Large intestine (tissue), 3 donors: ENCODE measurements around the gene GNAZ. TPM values are rescaled to one million over a fixed set of nuclear protein-coding genes. Genes with fewer than 3 reads are reported as not detected.

Source experiments
- DNase-seq, 2 donors: peaks; one replicate each; pipeline versions ENCODE4 v3.0.0 to v3.0.0-alpha.2; 2013
- H3K27ac ChIP-seq: one replicate; pipeline ENCODE4 v1.5.1; 2013; ENCODE audit warnings: low read length
- H3K27me3 ChIP-seq: 2 replicates; pipeline ENCODE4 v1.6.1; 2013; ENCODE audit warnings: low read length; ENCODE audit not compliant: control insufficient read depth, insufficient read depth
- H3K36me3 ChIP-seq: 2 replicates; pipeline ENCODE4 v1.6.1; 2013; ENCODE audit warnings: low read length; ENCODE audit not compliant: control insufficient read depth, insufficient read depth
- H3K4me1 ChIP-seq: one replicate; pipeline ENCODE4 v1.6.1; 2013; ENCODE audit warnings: low read length; ENCODE audit not compliant: control insufficient read depth, insufficient read depth
- H3K4me3 ChIP-seq: one replicate; pipeline ENCODE4 v1.5.1; 2013; ENCODE audit warnings: low read length
- H3K9me3 ChIP-seq: one replicate; pipeline ENCODE4 v1.6.1; 2013; ENCODE audit warnings: mild to moderate bottlenecking, low read depth, low read length, moderate library complexity; ENCODE audit not compliant: control insufficient read depth
- WGBS: methylation state at CpG from one replicate; pipeline ENCODE4 v1.1.5; 2013; ENCODE audit warnings: low lambda C conversion rate; ENCODE audit not compliant: insufficient coverage; 5-methylcytosine and 5-hydroxymethylcytosine counted together
- polyA plus RNA-seq: library from polyadenylated mRNA; unstranded; fragments of 120-200 nt; gene quantifications from one replicate; pipeline ENCODE4 v1.2.1, GENCODE V29; 2013

The GNAZ gene
- polyA plus RNA-seq, 1 donor = 4.6 TPM

- Histone ChIP-seq H3K27me3 (no peaks in the 10 kb centered on the region), H3K4me3 (no peak overlapping the region), H3K9me3 (no peaks in the 10 kb centered on the region), H3K36me3 (no peaks in the 10 kb centered on the region), H3K27ac (no peak overlapping the region), H3K4me1 (no peaks in the 10 kb centered on the region)
- no CpG with 5 or more reads among the region's 26 CpGs for WGBS
- DNase-seq = no peak
Measured at GRCh38 chr22:23122992-23123803, 52.9 kb downstream of the GNAZ start.

- WGBS = 100% methylated on average over 2 of the region's 9 CpGs
- no peak overlapping the region for H3K27ac ChIP-seq
Measured at GRCh38 chr22:23123804-23124254, 53.5 kb downstream of the GNAZ start.

GRCh38 chr22:23124611-23125511 is 54.5 kb downstream of the GNAZ start:
- H3K27me3 ChIP-seq = no peaks in the 10 kb centered on the region
- no CpG with 5 or more reads among the region's 19 CpGs for WGBS
- no peaks in the 10 kb centered on the region for H3K36me3 ChIP-seq
- DNase-seq = no peak
- no peaks in the 10 kb centered on the region for H3K4me1 ChIP-seq
- H3K27ac ChIP-seq = no peak overlapping the region
- no peak overlapping the region for H3K4me3 ChIP-seq
- no peaks in the 10 kb centered on the region for H3K9me3 ChIP-seq

More at GRCh38 chr22:23123804-23124254, 53.5 kb downstream of the GNAZ start:
- no peaks in the 10 kb centered on the region for H3K27me3 ChIP-seq
- H3K4me3 ChIP-seq = no peak overlapping the region
- no peaks in the 10 kb centered on the region for H3K36me3 ChIP-seq
- DNase-seq = no peak
- no peaks in the 10 kb centered on the region for H3K9me3 ChIP-seq
- H3K4me1 ChIP-seq = no peaks in the 10 kb centered on the region

- WGBS = 80% methylated on average over 1 of the region's 18 CpGs
- H3K4me3 ChIP-seq = no peak overlapping the region
- H3K27ac ChIP-seq = no peak overlapping the region
- no peaks in the 10 kb centered on the region for H3K4me1 ChIP-seq
- no peak for DNase-seq
- no peaks in the 10 kb centered on the region for H3K36me3 ChIP-seq
- H3K27me3 ChIP-seq = no peaks in the 10 kb centered on the region
- H3K9me3 ChIP-seq = no peaks in the 10 kb centered on the region
Measured at GRCh38 chr22:23125512-23126103, 55.3 kb downstream of the GNAZ start.

- Histone ChIP-seq H3K4me1 (no peaks in the 10 kb centered on the region), H3K9me3 (no peaks in the 10 kb centered on the region), H3K4me3 (no peak overlapping the region), H3K27me3 (no peaks in the 10 kb centered on the region), H3K36me3 (no peaks in the 10 kb centered on the region), H3K27ac (no peak overlapping the region)
- no peak for DNase-seq
- no CpG with 5 or more reads among the region's 14 CpGs for WGBS
Measured at GRCh38 chr22:23126165-23127054, 56.1 kb downstream of the GNAZ start.

- no peak for DNase-seq
- WGBS = no CpG with 5 or more reads among the region's 7 CpGs
- Histone ChIP-seq H3K27ac (no peak overlapping the region), H3K9me3 (no peaks in the 10 kb centered on the region), H3K27me3 (no peaks in the 10 kb centered on the region), H3K4me1 (no peaks in the 10 kb centered on the region), H3K36me3 (no peaks in the 10 kb centered on the region), H3K4me3 (no peak overlapping the region)
Measured at GRCh38 chr22:23127055-23127756, 56.9 kb downstream of the GNAZ start.

GRCh38 chr22:23127788-23128187 is 57.5 kb downstream of the GNAZ start:
- no peaks in the 10 kb centered on the region for H3K27me3 ChIP-seq
- no peaks in the 10 kb centered on the region for H3K9me3 ChIP-seq
- no peaks in the 10 kb centered on the region for H3K4me1 ChIP-seq
- DNase-seq = no peak
- H3K27ac ChIP-seq = no peak overlapping the region
- H3K4me3 ChIP-seq = no peak overlapping the region
- H3K36me3 ChIP-seq = no peaks in the 10 kb centered on the region
- WGBS = no CpG with 5 or more reads among the region's 9 CpGs

GRCh38 chr22:23128269-23129108 is 58.2 kb downstream of the GNAZ start:
- Histone ChIP-seq H3K4me1 (no peaks in the 10 kb centered on the region), H3K27ac (no peak overlapping the region), H3K9me3 (no peaks in the 10 kb centered on the region), H3K4me3 (no peak overlapping the region), H3K36me3 (no peaks in the 10 kb centered on the region), H3K27me3 (no peaks in the 10 kb centered on the region)
- WGBS = 0% methylated on average over 1 of the region's 14 CpGs
- peak; percentile 43 to 51 for DNase-seq

- H3K27ac ChIP-seq = no peak overlapping the region
- DNase-seq = no peak
- H3K36me3 ChIP-seq = no peaks in the 10 kb centered on the region
- no peak overlapping the region for H3K4me3 ChIP-seq
- no peaks in the 10 kb centered on the region for H3K4me1 ChIP-seq
- WGBS = 90% methylated on average over 1 of the region's 10 CpGs
- no peaks in the 10 kb centered on the region for H3K9me3 ChIP-seq
- H3K27me3 ChIP-seq = no peaks in the 10 kb centered on the region
Measured at GRCh38 chr22:23129149-23129548, 58.8 kb downstream of the GNAZ start.
